NCI-H187 treated with DMSO at 0.1 percent for 48 hours (cell line): ENCODE data around the gene LAMC2.

Experiments used
- DNase-seq: peaks from one replicate; lab custom pipeline; 2025; lab: John Stamatoyannopoulos, UW

LAMC2 gene

DNA sequence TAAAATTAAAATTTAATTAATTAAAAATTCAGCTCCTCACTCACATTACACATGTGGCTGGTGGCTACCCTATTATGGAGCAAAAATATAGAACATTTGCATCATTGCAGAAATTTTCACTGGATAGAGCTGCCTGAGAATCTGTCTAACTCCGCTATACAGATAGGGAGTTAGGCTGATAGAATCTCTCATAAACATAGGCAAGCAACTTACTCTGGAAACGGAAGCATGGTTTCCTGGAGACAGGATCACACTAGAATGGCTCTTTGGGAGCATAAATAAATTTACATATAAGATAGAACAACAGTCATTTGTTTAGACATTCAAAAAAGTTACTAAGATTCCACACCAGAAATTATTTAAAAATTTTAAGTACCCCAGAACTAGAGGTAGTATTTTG lies 12.2 kb upstream of the LAMC2 start:
- DNase-seq = no peak

GRCh38 chr1:183175631-183176030 lies 10.4 kb upstream of the LAMC2 start:
- DNase-seq = no peak

DNA sequence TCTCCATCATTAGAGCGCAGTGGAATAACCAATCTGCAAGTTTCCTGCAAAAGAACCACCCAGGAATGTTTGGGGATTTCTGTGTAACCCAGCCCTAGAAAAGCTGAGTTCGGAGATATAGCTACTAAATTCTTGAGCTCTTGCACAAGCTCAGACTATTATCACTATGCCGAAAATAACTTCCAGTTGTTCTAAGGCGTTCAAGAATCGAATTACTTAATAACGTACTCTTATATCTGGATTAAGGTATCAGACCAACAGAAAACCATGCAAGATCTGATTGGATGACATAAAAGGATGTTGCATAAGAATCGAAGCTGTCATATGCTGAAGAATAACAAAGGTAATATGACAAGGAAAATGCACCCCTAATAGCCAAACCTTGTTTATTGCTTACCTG lies 7.5 kb upstream of the LAMC2 start:
- DNase-seq = no peak

GRCh38 chr1:183179033-183179432 lies 7.0 kb upstream of the LAMC2 start:
- no peak for DNase-seq

- no peak for DNase-seq
These were observed 5.8 kb upstream of the LAMC2 start for GRCh38 chr1:183180218-183180617.

GRCh38 chr1:183180634-183181056 lies 5.4 kb upstream of the LAMC2 start:
- no peak for DNase-seq

GRCh38 chr1:183186841-183187240 lies 777 bp downstream of the LAMC2 start:
- no peak for DNase-seq

DNA sequence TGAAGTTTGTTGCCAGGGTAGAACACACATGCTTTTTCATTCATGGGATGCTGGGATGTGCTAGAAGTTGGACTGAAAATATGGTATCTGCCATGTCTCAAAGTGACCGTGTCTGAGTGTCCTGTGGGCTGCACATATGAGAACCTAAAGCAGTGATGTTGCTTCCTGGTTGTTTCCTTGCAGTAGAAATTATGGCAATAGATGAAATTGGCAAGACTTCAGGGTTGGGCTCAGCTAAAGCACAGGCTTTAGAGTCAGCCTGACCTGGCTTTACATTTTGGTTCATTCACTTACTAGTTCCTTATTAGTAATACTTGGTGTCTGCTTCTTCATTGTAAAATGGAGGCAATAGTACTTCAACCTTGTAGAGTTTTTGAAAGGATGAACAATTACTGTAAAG lies 2.2 kb downstream of the LAMC2 start:
- DNase-seq = no peak

- no peak for DNase-seq
These were observed 5.8 kb downstream of the LAMC2 start for GRCh38 chr1:183191833-183192232.

- no peak for DNase-seq
These were observed 8.0 kb downstream of the LAMC2 start for GRCh38 chr1:183193963-183194525.

DNA sequence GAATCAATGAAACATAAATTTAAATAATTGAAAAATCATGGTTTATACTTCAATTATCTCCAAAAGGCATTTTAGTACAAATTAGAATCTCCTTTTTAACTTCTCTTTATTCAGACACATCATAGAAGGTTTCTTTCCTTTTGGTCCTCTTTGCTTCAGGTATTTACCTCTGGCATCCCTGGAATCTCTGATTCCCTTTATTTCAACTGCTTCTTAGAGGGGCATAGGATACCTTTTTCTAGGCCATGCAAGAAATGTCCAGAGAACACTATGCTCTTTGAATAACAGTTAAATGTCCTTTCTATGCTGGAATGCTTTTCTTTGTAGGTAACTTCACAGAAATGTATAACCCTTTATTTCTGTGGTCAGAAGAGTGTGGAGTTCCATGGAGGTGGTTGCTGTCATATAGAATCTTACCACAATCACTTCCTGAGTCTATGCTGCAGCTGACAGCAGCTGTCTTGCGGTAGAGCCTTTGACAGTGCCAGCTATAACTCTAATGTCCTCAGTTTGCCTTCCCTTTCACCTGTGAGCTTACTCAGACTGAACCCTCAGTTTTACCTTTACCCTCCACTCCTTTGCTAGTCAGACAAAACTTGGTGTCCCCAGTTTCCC lies 8.6 kb downstream of the LAMC2 start:
- DNase-seq = no peak

- DNase-seq = no peak
These were observed 9.1 kb downstream of the LAMC2 start for GRCh38 chr1:183195142-183195574.

DNA sequence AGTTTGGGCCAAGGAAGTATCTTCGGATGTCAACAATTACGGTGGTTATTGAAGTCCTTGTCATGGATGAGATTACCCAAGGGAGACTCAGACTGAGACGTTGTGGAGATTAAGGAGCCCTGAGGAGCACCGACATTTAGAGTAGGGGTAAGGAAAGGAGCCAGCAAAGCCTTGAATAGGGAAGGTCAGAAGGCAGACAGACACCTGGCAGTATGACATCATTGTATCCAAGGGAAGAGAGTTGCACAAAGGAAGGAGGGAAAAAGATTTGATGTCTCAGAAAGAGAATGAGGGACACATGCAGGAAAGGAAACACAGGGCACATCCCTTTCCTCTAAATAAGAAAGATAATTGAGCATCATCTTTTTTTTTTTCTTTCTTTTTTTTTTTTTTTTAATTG lies 11.7 kb downstream of the LAMC2 start:
- DNase-seq = no peak

DNA sequence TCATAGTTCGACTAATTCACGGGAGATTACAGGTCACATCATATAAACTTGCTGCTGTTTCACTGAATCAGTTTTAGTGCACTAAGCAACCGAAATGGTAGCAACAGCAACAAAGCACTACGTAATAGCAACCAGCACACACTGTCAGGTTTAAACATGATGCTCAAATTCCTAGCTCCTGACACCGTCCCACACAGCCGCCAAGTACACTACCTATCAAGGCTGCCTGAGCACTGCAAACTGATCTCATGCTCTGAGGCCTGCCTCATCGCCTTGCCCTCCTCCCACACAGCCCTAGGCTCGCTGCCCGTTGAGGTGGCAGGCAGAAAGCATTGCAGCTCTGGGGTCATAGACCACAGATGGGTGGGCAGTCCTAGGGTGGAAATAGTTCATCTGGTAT lies 12.4 kb downstream of the LAMC2 start:
- DNase-seq = no peak

- no peak for DNase-seq
These were observed 13.2 kb downstream of the LAMC2 start for GRCh38 chr1:183199304-183199703.

DNA sequence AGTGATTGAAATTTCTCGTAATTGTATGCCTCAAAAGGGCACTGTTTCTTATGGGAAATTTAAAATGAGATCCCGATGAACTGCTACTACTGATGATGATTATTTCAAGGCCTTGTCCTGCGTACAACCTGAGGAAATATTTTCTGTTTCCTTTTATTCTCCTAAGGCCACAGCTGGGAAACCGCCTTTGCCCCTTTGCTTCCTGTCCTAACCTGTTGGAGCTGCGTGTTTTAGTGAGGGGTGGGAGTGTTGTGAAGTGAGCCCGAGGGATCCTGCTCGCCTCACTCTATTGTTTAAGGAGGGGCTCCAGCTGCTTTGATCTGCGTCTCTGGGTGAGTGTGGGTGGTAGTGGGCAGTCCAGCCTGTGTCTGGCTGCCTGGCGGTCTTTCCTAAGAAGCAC lies 14.4 kb downstream of the LAMC2 start:
- no peak for DNase-seq

GRCh38 chr1:183203094-183203493 lies 17.0 kb downstream of the LAMC2 start:
- no peak for DNase-seq

GRCh38 chr1:183205196-183205781 lies 19.2 kb downstream of the LAMC2 start:
- no peak for DNase-seq

DNA sequence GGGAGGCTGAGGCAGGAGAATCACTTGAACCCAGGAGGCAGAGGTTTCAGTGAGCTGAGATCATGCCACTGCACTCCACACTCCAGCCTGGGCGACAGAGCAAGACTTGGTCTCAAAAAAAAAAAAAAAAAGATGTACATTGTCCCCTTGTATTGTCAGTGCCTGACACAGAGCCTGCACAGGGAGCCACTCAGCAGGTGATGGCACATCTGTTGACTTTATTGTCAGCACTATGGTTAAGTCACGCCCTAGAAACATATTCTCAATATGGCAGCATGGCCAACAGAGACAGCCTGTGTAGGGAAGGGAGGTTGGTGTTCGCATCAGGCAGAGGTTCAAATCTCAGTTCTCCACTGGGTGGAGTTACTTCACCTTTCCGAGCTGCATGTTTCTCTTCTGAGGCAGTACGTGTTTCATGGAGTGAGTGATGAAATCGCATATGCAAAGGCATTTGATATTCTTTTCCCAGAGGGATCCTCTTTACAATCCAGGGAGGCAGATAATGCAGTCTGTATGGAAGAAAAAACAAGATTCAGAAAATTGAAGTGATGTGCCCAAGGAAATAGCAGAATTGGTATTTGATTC lies 20.6 kb downstream of the LAMC2 start:
- no peak for DNase-seq

DNA sequence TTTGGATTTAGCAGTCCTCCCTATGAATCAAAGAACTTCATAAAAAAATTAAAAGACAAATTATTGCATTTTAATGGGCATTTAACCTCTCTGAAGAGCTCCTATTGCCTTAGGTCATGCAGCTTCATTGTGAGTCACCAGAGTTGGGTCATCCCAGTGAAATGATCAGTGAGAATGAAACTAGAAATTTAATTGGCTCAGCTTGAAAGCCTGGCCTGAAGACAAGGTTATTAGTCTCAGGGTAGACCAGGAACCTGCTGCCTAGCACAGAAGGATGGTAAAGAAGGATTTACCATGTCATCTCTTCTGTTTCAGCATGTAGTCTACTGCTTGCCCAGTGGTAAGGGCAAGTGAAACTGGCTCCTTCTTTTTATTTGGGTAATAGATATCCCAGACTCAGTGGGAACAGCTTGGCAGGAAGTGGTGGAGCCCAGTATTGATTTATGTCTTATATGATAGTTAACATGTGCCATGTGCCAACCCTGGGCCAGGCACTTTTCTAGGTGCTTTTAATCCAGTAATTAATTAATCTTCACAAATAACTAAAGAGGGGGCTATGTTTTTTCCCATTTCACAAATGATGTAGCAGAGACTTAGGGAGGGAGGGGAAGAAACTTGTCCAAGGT lies 23.6 kb downstream of the LAMC2 start:
- DNase-seq = no peak

- no peak for DNase-seq
These were observed 24.6 kb downstream of the LAMC2 start for GRCh38 chr1:183210681-183211080.

- no peak for DNase-seq
These were observed 26.8 kb downstream of the LAMC2 start for GRCh38 chr1:183212870-183213269.
